Loucy (cell line): ENCODE data around the gene PAQR4.

Experiments
- EZH2phosphoT487 ChIP-seq: fragments of 200-600 bp; IDR thresholded peaks from 2 replicates; pipeline ENCODE4 v1.6.1; 2018; ENCODE audit warnings: antibody characterized with exemption, mild to moderate bottlenecking, moderate library complexity, borderline replicate concordance
- TF ChIP-seq, protein P1 (sequence below): fragments of 200-600 bp; sonication (generic); conservative IDR thresholded peaks from 2 replicates; pipeline ENCODE4 v1.5.1; 2014; ENCODE audit warnings: mild to moderate bottlenecking, antibody characterized with exemption, low read length

DNA sequence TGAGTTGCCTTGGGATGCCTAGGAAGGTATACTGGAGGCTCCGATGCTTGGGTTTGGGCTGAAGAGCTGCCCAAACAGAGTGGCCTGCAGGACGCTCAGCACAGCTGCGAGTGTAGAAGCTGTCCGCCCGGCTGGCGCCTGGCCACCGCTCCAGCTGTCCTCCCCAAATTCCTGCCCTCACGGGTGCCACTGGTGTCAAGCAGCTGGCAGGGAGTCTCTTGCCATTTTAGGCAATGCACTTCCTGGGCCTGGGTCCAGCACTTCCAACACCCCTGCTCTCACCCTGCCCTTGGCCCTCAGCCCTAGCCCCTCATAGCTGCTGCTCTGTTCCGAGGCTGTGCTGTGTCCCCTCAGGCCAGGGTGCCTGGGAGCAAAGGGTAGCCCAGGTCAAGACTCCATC, 16.3 kb downstream of the PAQR4 start:
- TF ChIP-seq, protein P1, sequence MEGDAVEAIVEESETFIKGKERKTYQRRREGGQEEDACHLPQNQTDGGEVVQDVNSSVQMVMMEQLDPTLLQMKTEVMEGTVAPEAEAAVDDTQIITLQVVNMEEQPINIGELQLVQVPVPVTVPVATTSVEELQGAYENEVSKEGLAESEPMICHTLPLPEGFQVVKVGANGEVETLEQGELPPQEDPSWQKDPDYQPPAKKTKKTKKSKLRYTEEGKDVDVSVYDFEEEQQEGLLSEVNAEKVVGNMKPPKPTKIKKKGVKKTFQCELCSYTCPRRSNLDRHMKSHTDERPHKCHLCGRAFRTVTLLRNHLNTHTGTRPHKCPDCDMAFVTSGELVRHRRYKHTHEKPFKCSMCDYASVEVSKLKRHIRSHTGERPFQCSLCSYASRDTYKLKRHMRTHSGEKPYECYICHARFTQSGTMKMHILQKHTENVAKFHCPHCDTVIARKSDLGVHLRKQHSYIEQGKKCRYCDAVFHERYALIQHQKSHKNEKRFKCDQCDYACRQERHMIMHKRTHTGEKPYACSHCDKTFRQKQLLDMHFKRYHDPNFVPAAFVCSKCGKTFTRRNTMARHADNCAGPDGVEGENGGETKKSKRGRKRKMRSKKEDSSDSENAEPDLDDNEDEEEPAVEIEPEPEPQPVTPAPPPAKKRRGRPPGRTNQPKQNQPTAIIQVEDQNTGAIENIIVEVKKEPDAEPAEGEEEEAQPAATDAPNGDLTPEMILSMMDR, result no peak
- TF ChIP-seq EZH2phosphoT487, result no peak
